ENCODE results near the gene RDH16.
"Not testable (repeated sequence)": the region's sequence is repeated elsewhere in the genome, so short reads cannot be mapped to it uniquely, and the experiment has no call there.

RDH16 gene

DNA sequence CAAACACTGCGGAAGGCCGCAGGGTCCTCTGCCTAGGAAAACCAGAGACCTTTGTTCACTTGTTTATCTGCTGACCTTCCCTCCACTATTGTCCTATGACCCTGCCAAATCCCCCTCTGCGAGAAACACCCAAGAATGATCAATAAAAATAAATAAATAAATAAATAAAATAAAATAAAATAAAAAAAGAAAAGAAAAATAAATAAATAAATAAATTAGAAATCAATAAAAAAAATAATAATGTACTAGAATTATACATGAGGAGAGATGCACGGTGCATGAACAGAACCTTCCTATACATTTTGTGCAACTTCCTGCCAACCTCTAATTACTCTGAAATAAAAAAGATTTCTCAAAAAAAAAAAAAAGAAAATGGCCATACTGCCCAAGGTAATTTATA, 7.7 kb upstream of the RDH16 start:
- H3K27ac ChIP-seq: not testable (repeated sequence)

DNA sequence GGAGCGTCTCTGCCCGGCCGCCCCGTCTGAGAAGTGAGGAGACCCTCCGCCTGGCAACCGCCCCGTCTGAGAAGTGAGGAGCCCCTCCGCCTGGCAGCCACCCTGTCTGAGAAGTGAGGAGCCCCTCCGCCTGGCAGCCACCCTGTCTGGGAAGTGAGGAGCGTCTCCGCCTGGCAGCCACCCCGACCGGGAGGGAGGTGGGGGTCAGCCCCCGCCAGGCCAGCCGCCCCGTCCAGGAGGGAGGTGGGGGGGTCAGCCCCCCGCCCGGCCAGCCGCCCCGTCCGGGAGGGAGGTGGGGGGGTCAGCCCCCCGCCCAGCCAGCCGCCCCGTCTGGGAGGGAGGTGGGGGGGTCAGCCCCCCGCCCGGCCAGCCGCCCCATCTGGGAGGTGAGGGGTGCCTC, 6.1 kb upstream of the RDH16 start:
- not testable (repeated sequence) for H3K27ac ChIP-seq

DNA sequence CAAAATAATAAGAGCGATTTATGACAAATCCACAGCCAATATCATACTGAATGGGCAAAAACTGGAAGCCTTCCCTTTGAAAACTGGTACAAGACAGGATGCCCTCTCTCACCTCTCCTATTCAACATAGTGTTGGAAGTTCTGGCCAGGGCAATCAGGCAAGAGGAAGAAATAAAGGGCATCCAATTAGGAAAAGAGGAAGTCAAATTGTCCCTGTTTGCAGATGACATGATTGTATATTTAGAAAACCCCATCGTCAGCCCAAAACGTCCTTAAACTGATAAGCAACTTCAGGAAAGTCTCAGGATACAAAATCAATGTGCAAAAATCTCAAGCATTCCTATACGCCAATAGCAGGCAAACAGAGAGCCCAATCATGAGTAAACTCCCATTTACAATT, 4.8 kb upstream of the RDH16 start:
- not testable (repeated sequence) for H3K27ac ChIP-seq

DNA sequence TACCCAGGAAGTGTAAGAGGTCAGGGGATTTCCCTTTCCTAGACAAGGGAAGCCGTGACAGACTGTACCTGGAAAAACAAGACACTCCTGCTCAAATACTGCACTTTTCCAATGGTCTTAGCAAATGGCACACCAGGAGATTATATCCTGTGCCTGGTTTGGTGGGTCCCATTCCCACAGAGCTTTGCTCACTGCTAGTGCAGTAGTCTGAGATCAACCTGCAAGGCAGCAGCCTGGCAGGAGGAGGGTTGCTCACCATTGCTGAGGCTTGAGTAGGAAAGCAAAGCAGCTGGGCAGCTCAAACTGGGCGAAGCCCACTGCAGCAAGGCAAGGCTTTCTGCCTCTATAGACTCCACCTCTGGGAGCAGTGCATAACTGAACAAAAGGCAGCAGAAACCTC, 1.0 kb upstream of the RDH16 start:
- H3K27ac ChIP-seq: peak overlapping the region; percentile 56
- no peak for TF ChIP-seq ZFX (IDR thresholded peaks at IDR 0.05)
- TF ChIP-seq, protein P1, sequence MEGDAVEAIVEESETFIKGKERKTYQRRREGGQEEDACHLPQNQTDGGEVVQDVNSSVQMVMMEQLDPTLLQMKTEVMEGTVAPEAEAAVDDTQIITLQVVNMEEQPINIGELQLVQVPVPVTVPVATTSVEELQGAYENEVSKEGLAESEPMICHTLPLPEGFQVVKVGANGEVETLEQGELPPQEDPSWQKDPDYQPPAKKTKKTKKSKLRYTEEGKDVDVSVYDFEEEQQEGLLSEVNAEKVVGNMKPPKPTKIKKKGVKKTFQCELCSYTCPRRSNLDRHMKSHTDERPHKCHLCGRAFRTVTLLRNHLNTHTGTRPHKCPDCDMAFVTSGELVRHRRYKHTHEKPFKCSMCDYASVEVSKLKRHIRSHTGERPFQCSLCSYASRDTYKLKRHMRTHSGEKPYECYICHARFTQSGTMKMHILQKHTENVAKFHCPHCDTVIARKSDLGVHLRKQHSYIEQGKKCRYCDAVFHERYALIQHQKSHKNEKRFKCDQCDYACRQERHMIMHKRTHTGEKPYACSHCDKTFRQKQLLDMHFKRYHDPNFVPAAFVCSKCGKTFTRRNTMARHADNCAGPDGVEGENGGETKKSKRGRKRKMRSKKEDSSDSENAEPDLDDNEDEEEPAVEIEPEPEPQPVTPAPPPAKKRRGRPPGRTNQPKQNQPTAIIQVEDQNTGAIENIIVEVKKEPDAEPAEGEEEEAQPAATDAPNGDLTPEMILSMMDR (conservative IDR thresholded peaks at IDR 0.05): no peak

DNA sequence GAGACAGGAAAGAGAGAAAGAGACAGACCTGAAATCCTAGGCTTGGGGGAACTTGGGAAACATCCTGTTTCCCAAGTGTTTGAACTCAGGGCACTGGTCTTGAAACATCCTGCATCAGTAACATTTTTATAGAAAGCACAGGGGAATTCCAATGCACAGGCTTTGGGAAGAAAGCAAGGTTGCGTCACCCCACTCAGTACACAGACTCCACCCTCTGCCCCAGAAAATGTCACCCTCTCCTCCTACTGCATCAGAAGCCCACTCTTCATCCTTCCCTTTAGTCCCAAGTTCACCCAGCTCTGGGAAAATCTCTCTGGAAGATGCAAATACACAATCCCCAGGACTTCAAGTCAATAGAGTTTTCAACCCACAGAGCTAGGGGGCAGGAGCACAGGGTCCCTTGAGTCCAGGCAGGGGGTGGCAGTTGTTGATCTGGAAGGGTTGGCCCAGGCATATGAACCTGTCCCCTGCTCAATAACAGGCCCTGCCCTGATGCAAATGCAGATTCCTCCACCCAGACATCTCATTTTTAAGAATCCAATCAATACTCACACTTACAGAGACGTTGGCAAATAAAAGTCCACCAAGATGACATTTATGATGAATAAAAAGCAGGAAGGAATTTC, 1.7 kb downstream of the RDH16 start:
- TF ChIP-seq, protein P1 (conservative IDR thresholded peaks at IDR 0.05): no peak
- TF ChIP-seq ZFX (IDR thresholded peaks at IDR 0.05): no peak
- no peak overlapping the region for H3K27ac ChIP-seq

DNA sequence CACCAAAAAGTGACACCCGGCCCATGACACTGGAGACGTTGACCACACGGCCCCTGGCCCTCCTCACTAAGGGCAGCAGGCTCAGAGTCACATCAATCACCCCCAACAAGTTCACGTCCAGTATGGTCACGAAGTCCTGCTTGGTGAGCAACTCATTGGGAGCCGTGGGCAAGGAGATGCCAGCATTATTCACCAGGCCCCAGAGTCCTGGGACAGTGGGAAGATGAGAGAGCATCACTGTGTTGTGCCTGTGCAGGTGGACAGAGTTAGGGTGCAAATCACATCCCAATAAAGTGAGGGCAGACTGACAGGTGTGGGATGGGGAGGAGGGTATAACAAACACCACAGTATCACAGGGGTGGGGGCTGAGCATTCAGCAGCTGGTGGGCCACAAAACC, 2.5 kb downstream of the RDH16 start:
- TF ChIP-seq, protein P1 (conservative IDR thresholded peaks at IDR 0.05): no peak
- no peak for TF ChIP-seq ZFX (IDR thresholded peaks at IDR 0.05)
- no peak overlapping the region for H3K27ac ChIP-seq

DNA sequence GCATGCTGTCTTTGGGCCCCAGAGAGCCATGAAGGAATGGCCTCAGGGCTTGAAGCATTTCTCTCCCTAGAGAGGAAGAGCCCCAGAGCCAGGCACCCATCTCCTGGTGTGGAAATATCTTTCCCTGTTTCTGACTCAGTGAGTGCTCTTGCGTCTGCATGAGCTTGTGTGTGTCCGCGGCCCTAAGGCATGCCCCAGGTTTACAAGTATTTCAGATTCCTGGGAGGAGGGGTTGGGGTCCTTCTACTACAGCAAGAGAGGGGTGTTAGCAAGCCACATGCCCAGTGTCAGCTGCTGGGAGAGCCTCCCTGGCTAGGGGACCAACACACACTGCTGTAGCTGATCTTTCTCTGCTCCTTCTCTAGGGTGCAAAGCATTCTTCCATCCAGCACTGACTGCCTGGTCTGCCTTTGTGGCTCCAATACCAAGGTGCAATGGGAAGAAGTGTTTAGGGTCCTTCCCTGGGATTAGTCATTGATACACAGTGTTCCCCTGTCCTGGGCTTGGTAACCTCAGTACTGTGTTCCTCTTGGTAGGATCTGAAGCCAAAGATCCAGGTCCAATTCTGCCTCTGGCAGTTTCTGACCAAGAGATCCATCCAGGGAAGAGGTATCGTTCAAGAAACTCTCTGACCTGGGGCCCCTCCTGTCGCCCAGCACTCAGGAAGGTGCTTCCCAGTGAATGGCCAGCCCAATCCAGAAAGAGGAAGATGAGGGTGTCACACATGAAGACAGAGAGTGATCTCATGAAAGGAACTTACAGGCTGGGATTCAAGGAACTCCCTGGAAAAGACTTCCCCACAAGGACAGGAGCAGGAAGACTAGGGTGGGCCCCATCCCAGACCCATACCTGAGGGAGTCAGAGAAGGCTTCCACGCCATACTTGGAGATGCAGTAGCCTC, 3.1 kb downstream of the RDH16 start:
- H3K27ac ChIP-seq: no peak overlapping the region
- TF ChIP-seq ZFX (IDR thresholded peaks at IDR 0.05): no peak
- TF ChIP-seq, protein P1 (conservative IDR thresholded peaks at IDR 0.05): no peak

DNA sequence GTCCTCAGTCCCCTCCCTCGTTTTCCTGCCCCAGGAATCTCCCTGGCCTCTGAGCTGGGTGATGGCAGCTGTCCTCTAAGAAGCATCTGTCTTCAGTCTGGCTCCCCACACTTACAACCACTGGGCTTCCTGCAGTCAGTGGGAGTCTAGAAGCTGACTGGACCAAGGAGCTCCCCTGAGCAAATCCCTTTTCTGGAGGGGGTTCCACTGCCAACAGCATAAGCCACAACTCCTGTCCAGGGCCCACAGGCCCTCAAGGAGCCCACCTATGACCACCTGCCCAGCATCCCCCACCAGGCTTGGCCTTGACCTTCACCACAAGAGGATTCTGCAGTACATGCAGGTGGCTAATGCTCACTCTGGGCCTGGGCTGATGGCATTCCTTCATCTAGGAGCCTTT, 4.1 kb downstream of the RDH16 start:
- TF ChIP-seq ZFX (IDR thresholded peaks at IDR 0.05): no peak
- TF ChIP-seq, protein P1 (conservative IDR thresholded peaks at IDR 0.05): no peak
- H3K27ac ChIP-seq: no peak overlapping the region

Measured in C4-2B (cell line).